Measurements from ENCODE around the gene TSHZ2.
"Not testable (repeated sequence)": the region's sequence is repeated elsewhere in the genome, so short reads cannot be mapped to it uniquely, and the experiment has no call there.

DNA sequence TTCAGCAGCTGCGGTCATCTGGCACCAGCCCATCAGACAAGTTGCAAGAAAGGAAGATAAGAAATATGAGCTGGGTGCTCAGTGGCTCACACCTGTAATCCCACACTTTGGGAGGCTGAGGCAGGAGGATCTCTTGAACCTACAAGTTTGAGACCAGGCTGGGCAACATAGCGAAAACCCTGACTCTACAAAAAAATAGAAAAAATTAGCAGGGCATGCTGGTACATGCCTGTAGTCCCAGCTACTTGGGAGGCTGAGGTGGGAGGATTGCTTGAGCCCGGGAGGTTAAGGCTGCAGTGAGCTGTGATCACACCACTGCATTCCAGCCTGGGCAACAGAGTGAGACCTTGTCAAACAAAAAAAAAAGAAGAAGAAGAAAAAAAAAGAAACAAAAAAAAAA lies 564.2 kb downstream of the TSHZ2 start:
- not testable (repeated sequence) for TF ChIP-seq NFYB (CRISPR knock-in tag; conservative IDR thresholded peaks at IDR 0.05; ENCODE audit: low read depth); ELF4 (CRISPR knock-in tag; IDR thresholded peaks at IDR 0.05; ENCODE audit: low read depth); ZNF396 (CRISPR knock-in tag; IDR thresholded peaks at IDR 0.05; ENCODE audit: borderline replicate concordance)
- TF ChIP-seq, protein P1, sequence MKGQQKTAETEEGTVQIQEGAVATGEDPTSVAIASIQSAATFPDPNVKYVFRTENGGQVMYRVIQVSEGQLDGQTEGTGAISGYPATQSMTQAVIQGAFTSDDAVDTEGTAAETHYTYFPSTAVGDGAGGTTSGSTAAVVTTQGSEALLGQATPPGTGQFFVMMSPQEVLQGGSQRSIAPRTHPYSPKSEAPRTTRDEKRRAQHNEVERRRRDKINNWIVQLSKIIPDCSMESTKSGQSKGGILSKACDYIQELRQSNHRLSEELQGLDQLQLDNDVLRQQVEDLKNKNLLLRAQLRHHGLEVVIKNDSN (CRISPR knock-in tag; IDR thresholded peaks at IDR 0.05), result not testable (repeated sequence)

Measured in WTC11 (cell line).